ENCODE measurements around the gene SLC37A4. TPM values are rescaled to one million over a fixed set of nuclear protein-coding genes. Genes with fewer than 3 reads are reported as not detected.

SLC37A4 gene
- total RNA-seq, 4 donors from 2014 or later: 24.6 to 32.2 (median 29.2) TPM

DNA sequence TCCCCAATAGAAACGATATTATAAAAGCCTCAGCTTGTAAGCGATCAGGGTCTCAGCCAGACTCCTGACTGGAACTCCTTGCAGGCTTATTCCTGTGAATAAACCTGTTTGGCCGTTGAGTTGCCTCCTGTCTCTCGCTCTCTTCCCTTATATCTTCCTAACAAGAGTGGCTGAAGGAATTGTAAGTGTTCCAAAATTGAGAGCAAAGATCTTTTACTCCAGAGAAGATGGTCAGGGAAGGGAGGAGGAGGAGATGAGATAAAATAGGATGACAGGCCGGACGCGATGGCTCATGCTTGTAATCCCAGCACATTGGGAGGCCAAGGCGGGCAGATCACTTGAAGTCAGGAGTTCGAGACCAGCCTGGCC is 1.2 kb upstream of the SLC37A4 start:
- TF ChIP-seq POLR2A (IDR thresholded peaks at IDR 0.05): no peak
- no peak for TF ChIP-seq EP300 (IDR thresholded peaks at IDR 0.05)
- TF ChIP-seq, protein P1, sequence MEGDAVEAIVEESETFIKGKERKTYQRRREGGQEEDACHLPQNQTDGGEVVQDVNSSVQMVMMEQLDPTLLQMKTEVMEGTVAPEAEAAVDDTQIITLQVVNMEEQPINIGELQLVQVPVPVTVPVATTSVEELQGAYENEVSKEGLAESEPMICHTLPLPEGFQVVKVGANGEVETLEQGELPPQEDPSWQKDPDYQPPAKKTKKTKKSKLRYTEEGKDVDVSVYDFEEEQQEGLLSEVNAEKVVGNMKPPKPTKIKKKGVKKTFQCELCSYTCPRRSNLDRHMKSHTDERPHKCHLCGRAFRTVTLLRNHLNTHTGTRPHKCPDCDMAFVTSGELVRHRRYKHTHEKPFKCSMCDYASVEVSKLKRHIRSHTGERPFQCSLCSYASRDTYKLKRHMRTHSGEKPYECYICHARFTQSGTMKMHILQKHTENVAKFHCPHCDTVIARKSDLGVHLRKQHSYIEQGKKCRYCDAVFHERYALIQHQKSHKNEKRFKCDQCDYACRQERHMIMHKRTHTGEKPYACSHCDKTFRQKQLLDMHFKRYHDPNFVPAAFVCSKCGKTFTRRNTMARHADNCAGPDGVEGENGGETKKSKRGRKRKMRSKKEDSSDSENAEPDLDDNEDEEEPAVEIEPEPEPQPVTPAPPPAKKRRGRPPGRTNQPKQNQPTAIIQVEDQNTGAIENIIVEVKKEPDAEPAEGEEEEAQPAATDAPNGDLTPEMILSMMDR (IDR thresholded peaks at IDR 0.05): no peak
- Histone ChIP-seq H3K4me1 (peaks cover 0 to 43% (median 17%) of the 10 kb centered on the region in 4 donors), H3K4me3 (no peak overlapping the region), H3K27me3 (no peaks in the 10 kb centered on the region), H3K36me3 (peaks cover 0 to 4% (median 0%) of the 10 kb centered on the region in 3 donors), H3K9me3 (no peaks in the 10 kb centered on the region), H3K27ac (peak overlapping the region in 1 of 4 donors; percentile 94)
- DNase-seq (ENCODE audit: low spot score in 2 of 2): no peak
- 66 to 71% methylated on average over 9 of the region's 9 CpGs for WGBS, 2 donors

DNA sequence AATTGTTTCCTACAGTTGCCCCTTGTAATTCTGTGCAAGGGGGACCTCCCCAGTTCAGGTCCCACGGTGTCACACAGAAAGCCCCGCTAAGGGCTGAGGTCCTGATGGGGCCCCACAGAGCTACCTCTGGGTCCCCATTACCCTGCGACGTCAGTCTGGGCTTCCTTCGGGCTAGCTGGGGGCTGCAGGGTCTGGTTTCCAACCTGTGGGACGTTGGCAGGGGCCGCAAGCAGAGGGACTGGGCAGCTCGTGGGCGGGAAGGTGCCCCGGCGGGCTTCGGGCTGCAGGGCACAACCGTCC is 698 bp downstream of the SLC37A4 start:
- no peaks in the 10 kb centered on the region for H3K9me3 ChIP-seq
- H3K27ac ChIP-seq: peak overlapping the region; percentile 89 to 96 (median 94)
- TF ChIP-seq POLR2A (IDR thresholded peaks at IDR 0.05): no peak
- TF ChIP-seq EP300 (IDR thresholded peaks at IDR 0.05): no peak
- TF ChIP-seq, protein P1 (IDR thresholded peaks at IDR 0.05): no peak
- DNase-seq (ENCODE audit: low spot score in 2 of 2): no peak
- H3K4me1 ChIP-seq: peaks cover 0 to 50% (median 17%) of the 10 kb centered on the region in 4 donors
- no peaks in the 10 kb centered on the region for H3K27me3 ChIP-seq
- peak overlapping the region; percentile 85 to 92 (median 86) for H3K4me3 ChIP-seq
- 3 to 4% methylated on average over 9 to 11 of the region's 13 CpGs for WGBS, 2 donors
- peaks cover 0 to 23% (median 0%) of the 10 kb centered on the region in 3 donors for H3K36me3 ChIP-seq

DNA sequence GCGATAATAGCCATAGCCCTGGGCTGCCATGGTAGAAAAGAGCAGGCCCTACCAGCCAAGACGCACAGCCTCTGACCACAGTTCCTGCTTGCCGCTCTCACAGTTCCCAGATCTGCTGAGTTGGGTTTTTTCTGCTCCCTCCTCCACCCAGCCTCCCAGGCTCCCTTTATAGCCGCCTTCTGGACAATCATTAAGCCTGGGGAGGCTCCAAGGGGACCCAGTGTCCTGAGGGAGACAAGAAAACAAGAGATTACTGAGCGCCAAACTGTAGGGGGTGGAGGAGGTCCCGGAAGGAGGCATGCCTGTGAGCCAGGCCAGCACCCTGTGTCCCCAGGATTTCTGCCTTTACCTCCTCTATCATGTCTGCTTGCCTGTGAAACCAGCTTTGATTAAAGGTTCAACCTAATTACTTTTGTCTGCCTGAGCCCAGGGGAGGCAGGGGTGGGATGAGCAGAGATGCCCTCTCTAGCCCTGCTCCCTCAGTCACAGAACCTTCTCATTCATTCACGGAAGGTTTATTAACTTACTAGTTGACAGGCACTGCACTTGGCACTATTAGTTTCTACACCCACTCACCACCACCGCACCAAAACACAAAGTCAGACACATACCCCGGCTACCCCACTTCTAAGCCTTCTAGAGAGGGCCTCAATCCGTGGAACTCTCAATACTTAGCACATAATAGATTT is 1.2 kb downstream of the SLC37A4 start:
- Histone ChIP-seq H3K27ac (peak overlapping the region; percentile 89 to 96 (median 94)), H3K27me3 (no peaks in the 10 kb centered on the region), H3K36me3 (peaks cover 0 to 28% (median 0%) of the 10 kb centered on the region in 3 donors), H3K4me3 (peak overlapping the region; percentile 85 to 92 (median 86)), H3K4me1 (peaks cover 0 to 55% (median 17%) of the 10 kb centered on the region in 4 donors), H3K9me3 (no peaks in the 10 kb centered on the region)
- DNase-seq (ENCODE audit: low spot score in 2 of 2): peak in 1 of 2 donors; percentile 9
- TF ChIP-seq, protein P1 (IDR thresholded peaks at IDR 0.05): no peak
- TF ChIP-seq EP300 (IDR thresholded peaks at IDR 0.05): peak in 1 of 2 donors; percentile 50
- 39 to 51% methylated on average over 10 of the region's 10 CpGs for WGBS, 2 donors

DNA sequence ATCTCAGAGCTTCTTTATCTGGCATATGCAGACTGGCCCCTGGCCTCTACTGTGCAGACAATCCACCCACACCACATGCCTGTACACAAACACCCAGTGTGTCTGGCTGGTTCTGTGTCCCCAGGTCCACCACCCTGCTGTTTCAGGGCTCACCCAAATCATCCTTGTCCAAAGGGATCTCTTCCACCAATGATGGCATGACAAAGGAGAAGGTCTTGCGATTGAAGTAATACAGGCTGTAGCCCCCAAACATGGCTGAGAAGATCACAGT is 1.7 kb downstream of the SLC37A4 start:
- DNase-seq (ENCODE audit: low spot score in 2 of 2): no peak
- peak overlapping the region in 3 of 4 donors; percentile 89 to 96 (median 94) for H3K27ac ChIP-seq
- H3K4me1 ChIP-seq: peaks cover 0 to 57% (median 17%) of the 10 kb centered on the region in 4 donors
- no peak for TF ChIP-seq EP300 (IDR thresholded peaks at IDR 0.05)
- TF ChIP-seq, protein P1 (IDR thresholded peaks at IDR 0.05): no peak
- H3K27me3 ChIP-seq: no peaks in the 10 kb centered on the region
- peak overlapping the region in 2 of 4 donors; percentile 19 to 85 for H3K4me3 ChIP-seq
- WGBS, 2 donors: 94 to 100% methylated on average over 1 of the region's 1 CpG
- no peaks in the 10 kb centered on the region for H3K9me3 ChIP-seq
- H3K36me3 ChIP-seq: peaks cover 0 to 33% (median 0%) of the 10 kb centered on the region in 3 donors

DNA sequence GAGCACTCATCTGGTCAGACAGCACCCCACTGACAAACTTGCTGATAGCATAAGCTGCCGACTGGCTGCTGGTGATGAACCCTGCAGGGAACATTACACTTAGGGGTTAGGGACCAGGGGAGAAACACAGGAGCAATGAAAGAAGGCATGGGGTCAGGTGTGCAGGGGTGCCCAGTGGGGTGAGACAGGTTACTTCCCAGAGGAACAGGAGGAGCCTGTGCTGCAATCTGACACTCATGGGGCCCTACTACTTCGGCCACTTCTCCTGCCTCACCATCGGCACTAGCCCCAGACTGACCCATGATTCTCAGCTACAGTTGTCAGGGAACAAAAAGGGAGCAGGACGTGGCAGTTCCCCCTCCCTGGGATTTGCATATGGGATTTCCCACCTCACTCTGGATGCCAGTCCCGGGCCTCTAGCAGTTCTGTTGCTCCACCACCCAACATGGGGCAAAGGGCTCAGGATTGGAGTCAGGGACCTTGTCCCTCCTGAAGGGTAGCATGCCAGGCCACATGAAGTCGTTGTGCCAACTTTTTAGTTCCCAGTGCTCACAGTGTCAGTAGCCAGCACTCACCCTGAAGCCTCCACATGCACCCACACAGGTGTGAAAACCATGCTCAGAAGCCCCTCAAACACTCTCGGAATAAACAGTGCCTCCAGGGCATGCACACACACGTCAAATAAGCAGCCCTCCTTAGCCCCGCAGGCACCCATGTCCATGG is 2.2 kb downstream of the SLC37A4 start:
- WGBS, 2 donors: 60 to 61% methylated on average over 8 to 9 of the region's 9 CpGs
- Histone ChIP-seq H3K27me3 (no peaks in the 10 kb centered on the region), H3K27ac (peak overlapping the region in 3 of 4 donors; percentile 89 to 96 (median 94)), H3K36me3 (peaks cover 0 to 37% (median 0%) of the 10 kb centered on the region in 3 donors), H3K9me3 (no peaks in the 10 kb centered on the region), H3K4me3 (peak overlapping the region in 2 of 4 donors; percentile 19 to 85), H3K4me1 (peaks cover 0 to 57% (median 19%) of the 10 kb centered on the region in 4 donors)
- TF ChIP-seq EP300 (IDR thresholded peaks at IDR 0.05): no peak
- TF ChIP-seq, protein P1 (IDR thresholded peaks at IDR 0.05): no peak
- DNase-seq (ENCODE audit: low spot score in 2 of 2): no peak

Measured in tibial nerve (tissue), 4 donors.